HG02885 (cell line): Measurements from ENCODE around the gene BIN1.
"Not testable (repeated sequence)": the region's sequence is repeated elsewhere in the genome, so short reads cannot be mapped to it uniquely, and the experiment has no call there.

ENCODE experiments used
- ATAC-seq: cut with Tn5 transposase; IDR thresholded peaks from one replicate; pipeline ENCODE4 v1.9.1; 2021; ENCODE audit warnings: mild to moderate bottlenecking; ENCODE audit not compliant: unreplicated experiment, poor library complexity

BIN1 gene

GRCh38 chr2:127039387-127040031 lies 67.4 kb downstream of the BIN1 start:
- ATAC-seq: peak; percentile 79

- no peak for ATAC-seq
These were observed 69.5 kb downstream of the BIN1 start for GRCh38 chr2:127037476-127037875.

- no peak for ATAC-seq
These were observed 71.9 kb downstream of the BIN1 start for GRCh38 chr2:127034883-127035611.

GRCh38 chr2:127034051-127034450 lies 72.9 kb downstream of the BIN1 start:
- ATAC-seq: no peak

- no peak for ATAC-seq
These were observed 74.3 kb downstream of the BIN1 start for GRCh38 chr2:127032621-127033020.

GRCh38 chr2:127029350-127030051 lies 77.5 kb downstream of the BIN1 start:
- no peak for ATAC-seq

- not testable (repeated sequence) for ATAC-seq
These were observed 78.2 kb downstream of the BIN1 start for GRCh38 chr2:127028745-127029144.

- ATAC-seq: no peak
These were observed 79.2 kb downstream of the BIN1 start for GRCh38 chr2:127027715-127028114.

- peak; percentile 96 for ATAC-seq
These were observed 81.4 kb downstream of the BIN1 start for GRCh38 chr2:127025359-127026166.

GRCh38 chr2:127024769-127025358 lies 82.1 kb downstream of the BIN1 start:
- peak; percentile 8 for ATAC-seq

GRCh38 chr2:127023504-127023903 lies 83.5 kb downstream of the BIN1 start:
- ATAC-seq: no peak

GRCh38 chr2:127022817-127023216 lies 84.1 kb downstream of the BIN1 start:
- ATAC-seq: no peak

GRCh38 chr2:127020536-127020935 lies 86.4 kb downstream of the BIN1 start:
- ATAC-seq: no peak

GRCh38 chr2:127017548-127017947 lies 89.4 kb downstream of the BIN1 start:
- no peak for ATAC-seq

- no peak for ATAC-seq
These were observed 90.6 kb downstream of the BIN1 start for GRCh38 chr2:127016329-127016728.

GRCh38 chr2:127015106-127015910 lies 91.6 kb downstream of the BIN1 start:
- no peak for ATAC-seq

GRCh38 chr2:127014630-127015029 lies 92.3 kb downstream of the BIN1 start:
- ATAC-seq: no peak

- ATAC-seq: no peak
These were observed 92.7 kb downstream of the BIN1 start for GRCh38 chr2:127014224-127014623.

GRCh38 chr2:127012868-127013267 lies 94.1 kb downstream of the BIN1 start:
- no peak for ATAC-seq
